ENCODE data around the gene WDR33.
"Not testable (repeated sequence)": the region's sequence is repeated elsewhere in the genome, so short reads cannot be mapped to it uniquely, and the experiment has no call there.

WDR33 gene

DNA sequence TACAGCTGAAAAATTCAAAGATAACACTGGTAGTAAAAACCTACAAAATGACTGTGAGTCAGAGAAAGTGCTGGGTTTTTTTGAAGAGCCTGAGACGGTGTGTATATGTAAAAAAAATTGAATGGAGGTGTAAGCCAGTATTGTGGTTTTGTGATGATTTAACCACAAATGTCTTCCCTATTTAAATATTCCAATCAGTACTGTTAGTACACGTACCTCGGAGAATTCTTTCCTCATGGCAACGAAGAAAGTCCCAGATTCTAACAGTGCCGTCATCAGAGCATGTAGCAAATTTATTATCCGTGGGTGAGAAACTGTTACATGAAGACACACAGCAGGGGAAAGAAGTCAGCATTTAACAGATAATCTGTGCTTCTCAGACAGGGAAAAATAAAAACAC lies 48.1 kb downstream of the WDR33 start:
- H3K4me3 ChIP-seq (ENCODE audit: low read length): no peak overlapping the region
- TF ChIP-seq ZNF274 (IDR thresholded peaks at IDR 0.05; ENCODE audit: low read depth, low read length): no peak

DNA sequence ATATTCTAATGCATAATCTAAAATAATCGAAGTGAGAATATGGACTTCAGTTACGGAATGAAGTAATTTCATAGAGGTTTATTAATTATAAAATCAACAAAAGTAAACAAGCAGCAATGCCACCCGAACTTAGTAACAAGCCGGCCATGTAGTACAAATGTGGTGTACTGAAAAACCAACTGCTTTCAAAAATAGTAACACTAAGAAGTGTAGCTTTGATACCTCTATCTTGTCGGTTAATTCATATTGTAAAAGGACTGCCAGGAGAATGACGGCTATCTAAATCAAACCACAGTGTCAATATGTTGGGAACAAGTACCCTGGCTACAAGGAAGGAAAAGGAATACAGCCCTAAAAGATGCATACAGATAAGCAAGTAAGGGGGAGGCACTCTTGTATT lies 48.5 kb downstream of the WDR33 start:
- H3K4me3 ChIP-seq (ENCODE audit: low read length): no peak overlapping the region
- TF ChIP-seq ZNF274 (IDR thresholded peaks at IDR 0.05; ENCODE audit: low read depth, low read length): no peak

DNA sequence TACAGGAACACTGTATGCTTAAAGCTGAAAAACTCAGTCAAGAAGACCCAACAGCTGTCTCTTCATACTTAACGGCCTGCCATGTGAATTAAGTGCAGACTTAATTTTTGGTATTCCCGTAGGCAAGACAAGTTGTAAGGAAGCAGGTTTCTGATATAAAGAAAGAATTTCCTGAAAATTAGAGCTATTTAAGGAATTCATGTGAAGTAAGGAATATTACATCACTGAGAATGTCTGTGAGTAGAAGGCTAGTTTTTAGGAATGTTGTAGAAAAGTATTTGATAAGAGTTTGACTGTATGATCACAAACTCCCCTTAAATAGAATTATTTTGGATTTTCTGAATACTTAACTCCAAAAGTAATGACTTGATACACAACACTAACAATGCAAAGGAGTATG lies 51.0 kb downstream of the WDR33 start:
- no peak for TF ChIP-seq ZNF274 (IDR thresholded peaks at IDR 0.05; ENCODE audit: low read depth, low read length)
- H3K4me3 ChIP-seq (ENCODE audit: low read length): no peak overlapping the region

DNA sequence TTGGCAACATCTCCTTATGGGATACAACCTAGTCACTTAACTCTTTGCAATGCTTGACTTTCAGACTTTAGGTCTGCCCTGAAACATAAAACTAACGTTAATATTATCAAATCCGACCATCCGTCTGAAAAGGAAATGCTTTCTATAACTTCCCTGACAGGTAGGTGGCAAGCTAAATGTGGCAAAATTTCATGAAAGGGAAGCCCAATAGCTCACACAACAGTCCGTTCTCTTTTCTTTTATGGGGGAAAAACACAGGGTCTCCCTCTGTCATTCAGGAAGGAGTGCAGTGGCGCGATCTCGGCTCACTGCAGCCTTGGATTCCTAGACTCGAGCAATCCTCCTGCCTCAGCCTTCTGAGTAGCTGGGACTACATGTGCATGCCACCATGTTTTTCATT lies 56.8 kb downstream of the WDR33 start:
- H3K4me3 ChIP-seq (ENCODE audit: low read length): no peak overlapping the region
- TF ChIP-seq ZNF274 (IDR thresholded peaks at IDR 0.05; ENCODE audit: low read depth, low read length): no peak

DNA sequence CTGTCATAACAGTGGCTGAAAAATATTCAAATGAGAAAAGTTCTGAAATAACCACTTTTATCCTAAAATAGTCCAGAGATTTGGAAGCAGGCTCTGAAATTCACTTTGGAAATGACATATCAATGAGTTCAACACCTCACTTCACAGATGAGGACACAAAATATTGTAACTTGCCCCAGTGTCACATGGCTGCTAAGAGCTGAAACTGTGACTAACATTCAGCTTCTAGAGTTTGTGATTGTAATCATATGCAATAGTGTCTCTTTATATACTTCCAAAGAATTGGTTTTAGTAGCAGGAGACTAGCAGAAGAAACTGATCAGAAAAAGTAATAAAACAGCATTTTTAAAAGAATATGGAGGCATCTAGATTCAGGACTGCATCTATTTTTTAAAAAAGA lies 57.6 kb downstream of the WDR33 start:
- TF ChIP-seq ZNF274 (IDR thresholded peaks at IDR 0.05; ENCODE audit: low read depth, low read length): no peak
- H3K4me3 ChIP-seq (ENCODE audit: low read length): no peak overlapping the region

DNA sequence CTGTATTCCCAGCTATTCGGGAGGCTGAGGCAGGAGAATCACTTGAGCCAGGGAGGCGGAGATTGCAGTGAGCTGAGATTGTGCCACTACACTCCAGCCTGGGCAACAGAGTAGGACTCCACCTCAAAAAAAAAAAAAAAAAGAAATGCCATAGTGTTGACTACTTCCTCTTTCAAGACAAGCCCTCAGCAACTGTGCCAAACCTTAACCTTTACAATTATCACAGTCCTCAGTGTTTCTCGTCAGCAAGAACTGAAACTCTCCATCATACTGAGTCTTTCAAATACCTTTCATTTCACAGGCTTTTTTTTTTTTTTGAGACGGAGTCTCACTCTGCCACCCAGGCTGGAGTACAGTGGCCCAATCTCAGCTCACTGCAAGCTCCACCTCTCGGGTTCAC lies 61.4 kb downstream of the WDR33 start:
- H3K4me3 ChIP-seq (ENCODE audit: low read length): not testable (repeated sequence)

DNA sequence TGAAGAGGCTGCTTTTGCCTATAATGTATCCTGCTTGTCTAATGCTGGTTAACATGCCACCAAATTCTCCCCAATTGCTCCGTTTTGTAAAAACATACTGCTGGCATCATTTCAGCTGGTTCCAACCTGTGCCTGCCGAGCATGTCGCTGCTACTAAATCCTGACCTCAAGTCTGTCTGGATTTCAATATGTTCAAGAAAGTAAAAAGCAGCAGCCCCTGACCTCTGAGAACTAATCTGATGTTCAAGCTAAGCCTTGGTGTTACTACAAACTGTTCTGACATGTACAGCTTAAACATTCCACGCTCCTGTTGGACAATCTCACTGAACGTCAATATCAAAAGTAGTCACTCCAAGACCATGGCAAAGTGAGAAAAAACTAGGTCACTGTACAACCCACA lies 63.4 kb downstream of the WDR33 start:
- no peak for TF ChIP-seq ZNF274 (IDR thresholded peaks at IDR 0.05; ENCODE audit: low read depth, low read length)
- no peak overlapping the region for H3K4me3 ChIP-seq (ENCODE audit: low read length)

DNA sequence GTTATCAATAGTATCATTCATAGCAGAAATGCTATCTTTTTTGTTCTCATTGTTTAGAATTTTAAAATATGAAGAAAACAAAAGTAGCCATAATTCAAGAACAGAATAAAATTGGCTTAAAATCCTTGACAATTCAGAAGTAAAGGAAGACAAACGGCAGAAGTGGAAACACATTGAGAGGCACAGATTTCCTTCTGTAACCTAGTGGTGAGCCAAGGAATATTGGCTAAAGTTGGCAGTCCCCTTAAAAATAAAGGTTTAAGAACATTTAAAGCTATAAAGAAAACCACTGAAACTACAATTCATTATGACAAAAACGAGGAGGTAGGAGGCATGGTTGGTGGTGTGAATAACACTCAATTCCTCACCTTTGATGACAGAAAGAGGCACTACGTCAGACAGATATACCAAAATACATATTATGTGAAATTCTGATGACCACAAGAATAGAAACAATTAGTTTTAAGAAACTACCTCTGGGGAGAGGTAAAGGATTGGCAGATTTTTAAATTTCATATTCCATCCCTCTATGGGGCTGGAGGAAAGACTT lies 67.4 kb downstream of the WDR33 start:
- no peak for TF ChIP-seq ZNF274 (IDR thresholded peaks at IDR 0.05; ENCODE audit: low read depth, low read length)
- no peak overlapping the region for H3K4me3 ChIP-seq (ENCODE audit: low read length)

DNA sequence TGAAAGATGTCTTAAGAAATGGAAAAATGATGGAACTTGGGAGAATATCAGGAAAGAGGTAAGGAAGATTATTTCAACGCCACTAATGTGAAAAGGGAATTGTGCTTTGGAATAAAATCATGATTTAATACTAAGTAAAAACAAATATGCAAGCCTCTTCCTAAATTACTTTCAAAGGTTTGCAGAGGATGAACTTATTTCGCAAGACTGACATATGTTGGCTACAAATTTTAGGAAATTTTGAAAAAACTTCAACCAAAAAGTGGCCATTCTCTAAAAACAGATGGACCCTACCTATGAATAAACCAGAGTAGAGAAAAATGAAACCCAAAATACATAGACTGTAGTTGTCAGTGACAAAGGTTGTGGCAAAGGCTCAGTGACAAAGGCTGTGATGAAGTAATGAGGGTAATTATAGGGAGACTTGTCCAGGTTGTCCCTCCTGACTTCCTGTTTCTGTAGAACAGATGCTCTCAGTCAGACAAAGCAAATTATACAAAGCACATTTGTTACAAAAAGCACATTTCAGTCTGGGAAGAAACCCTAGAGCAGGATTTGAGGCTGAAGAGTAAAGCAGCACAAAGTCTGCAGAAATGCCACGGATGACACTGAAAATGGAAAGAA lies 70.2 kb downstream of the WDR33 start:
- TF ChIP-seq ZNF274 (IDR thresholded peaks at IDR 0.05; ENCODE audit: low read depth, low read length): no peak
- H3K4me3 ChIP-seq (ENCODE audit: low read length): no peak overlapping the region

DNA sequence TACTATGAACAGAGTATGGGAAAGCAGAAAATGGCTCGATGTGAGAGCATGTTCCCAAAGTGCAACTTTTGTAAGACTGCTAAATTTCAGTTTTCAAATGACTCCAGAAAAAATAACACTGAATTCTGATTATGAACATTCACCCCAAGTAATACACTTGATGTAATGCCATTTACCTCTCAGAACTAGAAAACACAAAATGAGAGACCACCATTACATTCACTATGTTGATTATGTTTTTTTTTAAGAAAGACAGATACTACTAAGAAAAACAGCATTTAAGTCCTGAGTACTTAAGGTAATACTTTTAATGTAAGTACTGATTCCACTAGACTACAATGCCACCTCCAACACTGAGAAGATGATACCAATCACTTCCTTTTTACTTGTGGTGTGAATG lies 71.2 kb downstream of the WDR33 start:
- no peak overlapping the region for H3K4me3 ChIP-seq (ENCODE audit: low read length)
- TF ChIP-seq ZNF274 (IDR thresholded peaks at IDR 0.05; ENCODE audit: low read depth, low read length): no peak

DNA sequence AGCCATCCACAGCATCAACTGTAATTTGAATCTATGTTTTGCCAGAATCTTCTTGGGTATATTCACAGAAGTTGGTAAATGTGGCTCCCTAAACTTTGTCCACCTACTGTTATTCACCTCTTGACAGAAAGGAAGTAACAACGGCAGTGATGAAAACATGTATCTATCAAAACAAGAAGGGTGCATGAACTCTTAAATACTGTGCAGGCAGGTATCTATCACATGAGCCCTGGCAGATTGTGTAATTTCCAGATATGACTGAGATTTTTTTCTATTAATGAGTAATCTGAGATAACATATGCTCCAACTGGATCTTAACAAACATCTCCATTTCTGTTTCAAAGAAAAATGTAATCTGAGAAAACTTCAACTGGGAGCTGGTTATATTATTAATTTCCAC lies 73.1 kb downstream of the WDR33 start:
- no peak for TF ChIP-seq ZNF274 (IDR thresholded peaks at IDR 0.05; ENCODE audit: low read depth, low read length)
- H3K4me3 ChIP-seq (ENCODE audit: low read length): no peak overlapping the region

DNA sequence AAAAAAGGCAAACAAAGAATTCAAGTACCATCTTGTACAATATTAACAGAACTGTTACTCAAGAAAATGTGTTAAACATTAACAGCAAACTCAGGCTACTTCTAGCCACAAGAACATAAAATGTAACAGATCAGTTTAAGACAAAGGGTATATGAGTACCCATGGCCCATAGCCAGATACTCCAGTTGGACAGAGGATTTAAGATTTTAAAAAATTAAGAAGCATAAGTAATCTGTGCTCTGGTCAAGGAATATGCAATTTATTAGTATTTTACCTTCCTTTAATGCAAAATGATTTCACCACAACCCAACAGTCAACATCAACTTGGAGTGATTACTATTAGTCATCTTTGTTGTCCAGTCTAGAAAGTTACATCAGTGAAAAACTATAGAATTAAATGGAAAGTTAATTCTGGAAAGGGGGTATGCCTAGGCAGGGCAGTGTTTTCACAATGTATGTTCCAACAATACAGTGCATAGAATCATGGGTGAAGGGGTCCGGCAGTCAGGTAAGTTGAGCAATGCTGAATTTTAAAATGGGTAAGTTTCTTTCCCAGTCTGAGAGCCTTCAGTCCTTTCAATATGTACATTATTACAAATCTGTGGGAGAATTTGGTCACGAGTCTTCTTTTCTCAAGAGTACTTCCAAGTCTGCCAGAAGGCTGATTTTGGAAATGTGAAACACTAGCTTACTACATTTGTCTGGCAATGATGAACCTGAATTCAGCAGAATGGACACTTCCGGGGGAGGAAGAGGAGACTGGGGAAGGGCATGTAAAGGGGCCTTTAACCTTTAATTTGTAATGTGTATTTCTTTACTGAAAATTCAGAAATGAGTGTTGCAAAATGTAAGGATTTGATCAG lies 75.2 kb downstream of the WDR33 start:
- no peak overlapping the region for H3K4me3 ChIP-seq (ENCODE audit: low read length)
- TF ChIP-seq ZNF274 (IDR thresholded peaks at IDR 0.05; ENCODE audit: low read depth, low read length): no peak

DNA sequence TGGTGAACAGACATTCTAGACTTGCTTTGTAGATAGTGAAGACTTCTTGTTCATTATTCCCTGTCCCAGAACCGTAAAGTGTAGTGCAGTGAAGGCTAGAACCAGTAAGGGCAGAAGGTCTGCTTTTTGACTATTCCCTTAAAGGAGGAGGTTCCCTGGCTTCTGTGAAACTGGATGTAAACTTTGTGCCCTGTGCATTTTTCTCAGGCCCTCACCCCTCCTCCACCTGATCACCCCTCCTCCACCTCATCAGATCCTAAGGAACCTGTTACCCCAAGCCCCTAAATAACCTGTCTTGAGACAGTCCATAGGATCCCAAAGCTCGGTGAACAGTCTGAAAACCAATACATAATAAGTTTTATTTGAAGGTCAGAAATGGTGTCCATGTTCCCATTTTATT lies 75.9 kb downstream of the WDR33 start:
- no peak for TF ChIP-seq ZNF274 (IDR thresholded peaks at IDR 0.05; ENCODE audit: low read depth, low read length)
- peak overlapping the region; percentile 74; the same call in 1 of the 2 replicates for H3K4me3 ChIP-seq (ENCODE audit: low read length)

DNA sequence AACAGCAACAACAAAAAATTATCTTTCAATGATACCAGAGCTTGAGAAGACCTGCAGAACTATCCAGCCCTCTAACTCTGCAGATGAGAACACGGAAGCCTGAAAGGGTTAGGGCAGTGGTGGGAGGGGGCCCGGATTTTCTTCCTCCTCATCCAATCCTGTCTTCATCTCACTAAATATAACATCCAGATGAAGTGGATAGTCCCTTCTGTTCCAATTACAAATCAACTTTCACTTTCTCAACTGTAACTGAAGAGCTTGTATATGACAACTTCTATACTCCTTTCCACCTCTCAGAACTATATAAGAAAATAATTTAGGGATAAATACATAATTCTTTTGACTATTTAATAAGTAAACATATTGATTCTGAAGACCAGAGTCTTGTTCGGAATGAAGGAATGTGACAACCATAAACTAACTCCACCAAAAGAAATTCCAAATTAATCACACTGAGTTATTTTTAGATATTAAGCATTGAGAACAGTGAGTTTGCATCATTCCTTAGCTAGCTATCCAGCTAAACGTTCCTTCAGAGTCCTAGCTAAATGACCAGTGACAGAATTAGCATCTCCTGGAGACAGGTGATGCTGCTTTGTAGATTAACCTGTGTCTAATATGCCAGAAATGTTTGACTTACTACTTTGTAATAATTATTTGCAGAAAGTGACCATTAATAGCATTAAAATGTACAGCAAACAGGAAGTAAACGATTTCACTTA lies 77.0 kb downstream of the WDR33 start:
- H3K4me3 ChIP-seq (ENCODE audit: low read length): no peak overlapping the region
- no peak for TF ChIP-seq ZNF274 (IDR thresholded peaks at IDR 0.05; ENCODE audit: low read depth, low read length)

Measured in GM08714 (cell line).